ENCODE measurements around the gene SPACA6. TPM values are rescaled to one million over a fixed set of nuclear protein-coding genes. Genes with fewer than 3 reads are reported as not detected.

Gene SPACA6
- total and polyA plus RNA-seq, 2 donors: 2.7 to 10.5 TPM

GRCh38 chr19:51692468-51692867, 662 bp upstream of the SPACA6 start:
- no peak overlapping the region for H3K4me3 ChIP-seq (ENCODE audit: low read length in 2 of 2)
- peaks cover 5 to 15% of the 10 kb centered on the region in 2 donors for H3K4me1 ChIP-seq (ENCODE audit: control insufficient read depth in 2 of 2, insufficient read depth in 2 of 2, low read length in 2 of 2)
- no peaks in the 10 kb centered on the region for H3K36me3 ChIP-seq (ENCODE audit: control insufficient read depth in 2 of 2, insufficient read depth in 2 of 2, low read length in 1 of 2)
- H3K9me3 ChIP-seq (ENCODE audit: control insufficient read depth in 2 of 2, insufficient read depth in 1 of 2, low read length in 1 of 2): no peaks in the 10 kb centered on the region
- 96% methylated on average over 18 of the region's 18 CpGs for WGBS
- DNase-seq (ENCODE audit: low read depth in 6 of 9, low spot score in 9 of 9): no peak
- no peak overlapping the region for H3K27ac ChIP-seq (ENCODE audit: low read depth in 1 of 2, low read length in 1 of 2)
- H3K27me3 ChIP-seq (ENCODE audit: control insufficient read depth in 2 of 2, insufficient read depth in 1 of 2, low read length in 1 of 2): peaks cover 23 to 32% of the 10 kb centered on the region in 2 donors

- no peak overlapping the region for H3K27ac ChIP-seq (ENCODE audit: low read depth in 1 of 2, low read length in 1 of 2)
- H3K36me3 ChIP-seq (ENCODE audit: control insufficient read depth in 2 of 2, insufficient read depth in 2 of 2, low read length in 1 of 2): no peaks in the 10 kb centered on the region
These were observed 689 bp downstream of the SPACA6 start for GRCh38 chr19:51693819-51694218.

GRCh38 chr19:51694318-51695085, 1.4 kb downstream of the SPACA6 start:
- 95% methylated on average over 10 of the region's 10 CpGs for WGBS
- no peak overlapping the region for H3K27ac ChIP-seq (ENCODE audit: low read depth in 1 of 2, low read length in 1 of 2)
- no peak overlapping the region for H3K4me3 ChIP-seq (ENCODE audit: low read length in 2 of 2)
- peaks cover 5 to 15% of the 10 kb centered on the region in 2 donors for H3K4me1 ChIP-seq (ENCODE audit: control insufficient read depth in 2 of 2, insufficient read depth in 2 of 2, low read length in 2 of 2)
- peaks cover 10 to 12% of the 10 kb centered on the region in 2 donors for H3K27me3 ChIP-seq (ENCODE audit: control insufficient read depth in 2 of 2, insufficient read depth in 1 of 2, low read length in 1 of 2)
- H3K36me3 ChIP-seq (ENCODE audit: control insufficient read depth in 2 of 2, insufficient read depth in 2 of 2, low read length in 1 of 2): no peaks in the 10 kb centered on the region
- no peaks in the 10 kb centered on the region for H3K9me3 ChIP-seq (ENCODE audit: control insufficient read depth in 2 of 2, insufficient read depth in 1 of 2, low read length in 1 of 2)
- no peak for DNase-seq (ENCODE audit: low read depth in 6 of 9, low spot score in 9 of 9)

More at GRCh38 chr19:51693819-51694218, 689 bp downstream of the SPACA6 start:
- Histone ChIP-seq H3K4me3 (ENCODE audit: low read length in 2 of 2) (no peak overlapping the region), H3K9me3 (ENCODE audit: control insufficient read depth in 2 of 2, insufficient read depth in 1 of 2, low read length in 1 of 2) (no peaks in the 10 kb centered on the region), H3K4me1 (ENCODE audit: control insufficient read depth in 2 of 2, insufficient read depth in 2 of 2, low read length in 2 of 2) (peaks cover 5 to 15% of the 10 kb centered on the region in 2 donors), H3K27me3 (ENCODE audit: control insufficient read depth in 2 of 2, insufficient read depth in 1 of 2, low read length in 1 of 2) (peaks cover 15 to 19% of the 10 kb centered on the region in 2 donors)
- WGBS: 74% methylated on average over 2 of the region's 2 CpGs
- no peak for DNase-seq (ENCODE audit: low read depth in 6 of 9, low spot score in 9 of 9)

- 94% methylated on average over 9 of the region's 9 CpGs for WGBS
- DNase-seq (ENCODE audit: low read depth in 6 of 9, low spot score in 9 of 9): no peak
- H3K27ac ChIP-seq (ENCODE audit: low read depth in 1 of 2, low read length in 1 of 2): no peak overlapping the region
- H3K36me3 ChIP-seq (ENCODE audit: control insufficient read depth in 2 of 2, insufficient read depth in 2 of 2, low read length in 1 of 2): no peaks in the 10 kb centered on the region
- H3K4me3 ChIP-seq (ENCODE audit: low read length in 2 of 2): no peak overlapping the region
- peaks cover 4 to 6% of the 10 kb centered on the region in 2 donors for H3K27me3 ChIP-seq (ENCODE audit: control insufficient read depth in 2 of 2, insufficient read depth in 1 of 2, low read length in 1 of 2)
- H3K9me3 ChIP-seq (ENCODE audit: control insufficient read depth in 2 of 2, insufficient read depth in 1 of 2, low read length in 1 of 2): no peaks in the 10 kb centered on the region
- H3K4me1 ChIP-seq (ENCODE audit: control insufficient read depth in 2 of 2, insufficient read depth in 2 of 2, low read length in 2 of 2): peaks cover 5 to 13% of the 10 kb centered on the region in 2 donors
These were observed 2.0 kb downstream of the SPACA6 start for GRCh38 chr19:51695088-51695487.

GRCh38 chr19:51695702-51696315, 2.7 kb downstream of the SPACA6 start:
- H3K4me3 ChIP-seq (ENCODE audit: low read length in 2 of 2): no peak overlapping the region
- H3K27me3 ChIP-seq (ENCODE audit: control insufficient read depth in 2 of 2, insufficient read depth in 1 of 2, low read length in 1 of 2): no peaks in the 10 kb centered on the region
- no peaks in the 10 kb centered on the region for H3K36me3 ChIP-seq (ENCODE audit: control insufficient read depth in 2 of 2, insufficient read depth in 2 of 2, low read length in 1 of 2)
- no peak for DNase-seq (ENCODE audit: low read depth in 6 of 9, low spot score in 9 of 9)
- WGBS: 96% methylated on average over 14 of the region's 14 CpGs
- peaks cover 0 to 6% of the 10 kb centered on the region in 2 donors for H3K4me1 ChIP-seq (ENCODE audit: control insufficient read depth in 2 of 2, insufficient read depth in 2 of 2, low read length in 2 of 2)
- H3K9me3 ChIP-seq (ENCODE audit: control insufficient read depth in 2 of 2, insufficient read depth in 1 of 2, low read length in 1 of 2): no peaks in the 10 kb centered on the region
- H3K27ac ChIP-seq (ENCODE audit: low read depth in 1 of 2, low read length in 1 of 2): no peak overlapping the region

GRCh38 chr19:51696606-51697005, 3.5 kb downstream of the SPACA6 start:
- H3K4me3 ChIP-seq (ENCODE audit: low read length in 2 of 2): no peak overlapping the region
- peaks cover 0 to 5% of the 10 kb centered on the region in 2 donors for H3K27me3 ChIP-seq (ENCODE audit: control insufficient read depth in 2 of 2, insufficient read depth in 1 of 2, low read length in 1 of 2)
- no peaks in the 10 kb centered on the region for H3K9me3 ChIP-seq (ENCODE audit: control insufficient read depth in 2 of 2, insufficient read depth in 1 of 2, low read length in 1 of 2)
- no peak overlapping the region for H3K27ac ChIP-seq (ENCODE audit: low read depth in 1 of 2, low read length in 1 of 2)
- no peaks in the 10 kb centered on the region for H3K4me1 ChIP-seq (ENCODE audit: control insufficient read depth in 2 of 2, insufficient read depth in 2 of 2, low read length in 2 of 2)
- H3K36me3 ChIP-seq (ENCODE audit: control insufficient read depth in 2 of 2, insufficient read depth in 2 of 2, low read length in 1 of 2): no peaks in the 10 kb centered on the region
- 94% methylated on average over 3 of the region's 3 CpGs for WGBS
- no peak for DNase-seq (ENCODE audit: low read depth in 6 of 9, low spot score in 9 of 9)

- no peaks in the 10 kb centered on the region for H3K9me3 ChIP-seq (ENCODE audit: control insufficient read depth in 2 of 2, insufficient read depth in 1 of 2, low read length in 1 of 2)
- H3K4me1 ChIP-seq (ENCODE audit: control insufficient read depth in 2 of 2, insufficient read depth in 2 of 2, low read length in 2 of 2): peaks cover 0 to 3% of the 10 kb centered on the region in 2 donors
- H3K4me3 ChIP-seq (ENCODE audit: low read length in 2 of 2): no peak overlapping the region
- 94% methylated on average over 9 of the region's 9 CpGs for WGBS
- H3K27ac ChIP-seq (ENCODE audit: low read depth in 1 of 2, low read length in 1 of 2): no peak overlapping the region
- peaks cover 3 to 11% of the 10 kb centered on the region in 2 donors for H3K27me3 ChIP-seq (ENCODE audit: control insufficient read depth in 2 of 2, insufficient read depth in 1 of 2, low read length in 1 of 2)
- DNase-seq (ENCODE audit: low read depth in 6 of 9, low spot score in 9 of 9): no peak
- no peaks in the 10 kb centered on the region for H3K36me3 ChIP-seq (ENCODE audit: control insufficient read depth in 2 of 2, insufficient read depth in 2 of 2, low read length in 1 of 2)
These were observed 4.1 kb downstream of the SPACA6 start for GRCh38 chr19:51697169-51697776.

GRCh38 chr19:51698296-51698695, 5.2 kb downstream of the SPACA6 start:
- WGBS: 87% methylated on average over 5 of the region's 5 CpGs
- Histone ChIP-seq H3K36me3 (ENCODE audit: control insufficient read depth in 2 of 2, insufficient read depth in 2 of 2, low read length in 1 of 2) (no peaks in the 10 kb centered on the region), H3K4me1 (ENCODE audit: control insufficient read depth in 2 of 2, insufficient read depth in 2 of 2, low read length in 2 of 2) (peaks cover 4 to 12% of the 10 kb centered on the region in 2 donors), H3K27ac (ENCODE audit: low read depth in 1 of 2, low read length in 1 of 2) (no peak overlapping the region), H3K9me3 (ENCODE audit: control insufficient read depth in 2 of 2, insufficient read depth in 1 of 2, low read length in 1 of 2) (no peaks in the 10 kb centered on the region), H3K4me3 (ENCODE audit: low read length in 2 of 2) (no peak overlapping the region), H3K27me3 (ENCODE audit: control insufficient read depth in 2 of 2, insufficient read depth in 1 of 2, low read length in 1 of 2) (peaks cover 13 to 22% of the 10 kb centered on the region in 2 donors)
- DNase-seq (ENCODE audit: low read depth in 6 of 9, low spot score in 9 of 9): no peak

- no peak for DNase-seq (ENCODE audit: low read depth in 6 of 9, low spot score in 9 of 9)
- WGBS: 97% methylated on average over 5 of the region's 5 CpGs
- H3K36me3 ChIP-seq (ENCODE audit: control insufficient read depth in 2 of 2, insufficient read depth in 2 of 2, low read length in 1 of 2): no peaks in the 10 kb centered on the region
These were observed 6.0 kb downstream of the SPACA6 start for GRCh38 chr19:51699170-51699569.

More at GRCh38 chr19:51699170-51699569, 6.0 kb downstream of the SPACA6 start:
- Histone ChIP-seq H3K9me3 (ENCODE audit: control insufficient read depth in 2 of 2, insufficient read depth in 1 of 2, low read length in 1 of 2) (no peaks in the 10 kb centered on the region), H3K4me1 (ENCODE audit: control insufficient read depth in 2 of 2, insufficient read depth in 2 of 2, low read length in 2 of 2) (peaks cover 9 to 19% of the 10 kb centered on the region in 2 donors), H3K27me3 (ENCODE audit: control insufficient read depth in 2 of 2, insufficient read depth in 1 of 2, low read length in 1 of 2) (peaks cover 15 to 26% of the 10 kb centered on the region in 2 donors), H3K27ac (ENCODE audit: low read depth in 1 of 2, low read length in 1 of 2) (no peak overlapping the region), H3K4me3 (ENCODE audit: low read length in 2 of 2) (no peak overlapping the region)

All from thymus (tissue), 11 donors.